Right lung (tissue), 5 donors: ENCODE results near the gene TBX4. TPM values are rescaled to one million over a fixed set of nuclear protein-coding genes. Genes with fewer than 3 reads are reported as not detected.

Source experiments
- DNase-seq, 2 donors: peaks; one replicate each; pipeline ENCODE4 v3.0.0-alpha.2; 2013
- polyA plus RNA-seq, 5 donors: library from polyadenylated mRNA; unstranded; fragments of 120-200 nt; gene quantifications; one replicate each; pipeline versions ENCODE4 v1.2.1 to v1.2.3, GENCODE V29; 2013; ENCODE audit warnings: inconsistent platforms in 1 of 5, low replicate concordance in 1 of 5; ENCODE audit not compliant: insufficient read length in 5 of 5, insufficient read depth in 1 of 5

TBX4 gene
- polyA plus RNA-seq, 5 donors, result 152 to 204 (median 165) TPM

DNA sequence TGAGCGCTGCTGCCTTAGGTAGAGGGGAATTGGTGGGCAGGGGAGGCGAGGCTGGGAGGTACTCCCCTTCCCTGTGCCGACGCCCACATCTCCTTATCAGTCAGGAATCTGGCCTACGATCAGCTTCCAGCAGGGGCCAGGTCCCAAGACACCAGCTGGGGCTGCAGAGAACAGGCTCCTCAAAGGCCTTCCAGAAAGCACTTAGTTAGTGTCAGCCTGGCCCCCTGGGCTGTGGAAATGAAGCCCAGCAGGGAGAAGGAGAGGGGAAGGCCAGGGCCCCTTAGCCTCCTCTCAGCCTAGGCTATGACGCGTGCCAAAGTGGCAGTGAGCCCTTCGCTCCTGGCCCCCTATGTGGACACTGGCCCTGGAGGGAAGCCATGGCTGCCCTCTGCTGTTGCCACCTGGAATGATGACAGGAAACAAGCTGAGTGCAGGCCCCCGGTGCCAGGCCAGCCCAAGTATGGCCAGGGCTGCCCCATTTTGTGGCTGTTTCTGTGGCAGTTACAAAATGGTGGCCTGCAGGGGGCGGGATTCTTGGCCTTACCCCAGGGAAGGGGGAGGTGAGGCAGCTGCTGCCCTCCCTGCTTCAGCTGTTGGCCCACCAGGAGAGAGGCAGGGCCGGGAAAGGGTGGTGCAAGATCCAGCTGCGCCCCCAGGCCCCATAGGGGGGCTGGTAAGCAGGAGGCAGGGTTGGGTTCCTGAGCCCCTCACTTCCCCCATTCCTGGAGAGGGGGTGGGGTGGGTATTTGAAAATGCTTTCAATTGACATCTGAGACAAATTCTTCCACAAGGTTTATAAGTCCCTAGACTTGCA is 11.3 kb downstream of the TBX4 start:
- DNase-seq, result peak; percentile 46 to 52

- no peak for DNase-seq
Measured at GRCh38 chr17:61464130-61464842, 12.1 kb downstream of the TBX4 start.

DNA sequence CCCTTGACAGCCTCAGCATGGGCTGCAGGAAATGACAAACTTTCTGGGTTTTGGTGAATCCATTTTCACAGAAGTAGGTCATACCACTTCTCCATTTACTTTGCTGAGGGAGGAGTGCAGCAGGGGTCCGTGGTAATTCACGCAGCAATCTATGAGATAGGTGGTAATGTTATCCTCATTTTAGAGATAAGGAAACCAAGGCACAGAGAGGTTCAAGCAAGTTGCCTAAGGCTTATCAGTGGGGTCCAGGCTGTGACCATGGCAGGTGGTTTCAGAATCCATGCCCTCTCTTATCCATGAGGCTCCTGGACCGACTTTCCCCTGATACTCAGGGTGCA is 12.6 kb downstream of the TBX4 start:
- no peak for DNase-seq

DNA sequence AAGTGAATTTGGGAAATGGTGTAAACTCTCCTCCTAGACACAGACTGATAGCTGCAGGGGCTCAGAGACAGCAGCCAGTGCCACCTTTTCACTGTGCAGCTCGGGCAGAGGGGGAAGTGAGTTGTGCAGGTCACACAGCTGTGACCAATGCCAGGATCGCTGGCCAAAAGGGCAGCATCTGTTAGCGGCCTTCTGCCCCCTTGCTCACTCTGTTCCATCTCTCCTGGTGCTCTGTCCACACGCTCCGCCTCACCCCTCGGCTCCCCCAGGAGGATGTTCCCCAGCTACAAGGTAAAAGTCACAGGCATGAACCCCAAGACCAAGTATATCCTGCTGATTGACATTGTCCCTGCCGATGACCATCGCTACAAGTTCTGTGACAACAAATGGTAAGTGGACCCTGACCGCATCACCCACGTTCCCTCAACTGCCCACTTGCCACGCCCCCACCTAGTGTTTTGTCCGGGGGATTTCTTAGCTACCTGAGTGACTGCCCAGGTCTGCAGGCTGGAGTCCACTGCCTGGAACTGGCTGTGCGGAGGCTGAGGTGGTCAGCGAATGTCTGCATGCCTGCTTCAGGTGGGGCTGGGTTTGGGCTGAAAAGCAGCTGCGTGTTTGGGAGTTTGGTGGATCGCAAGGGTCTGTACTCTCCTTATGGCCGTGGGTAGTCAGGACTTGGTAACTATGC is 13.5 kb downstream of the TBX4 start:
- no peak for DNase-seq

- DNase-seq, result no peak
Measured at GRCh38 chr17:61466246-61466645, 14.0 kb downstream of the TBX4 start.

DNA sequence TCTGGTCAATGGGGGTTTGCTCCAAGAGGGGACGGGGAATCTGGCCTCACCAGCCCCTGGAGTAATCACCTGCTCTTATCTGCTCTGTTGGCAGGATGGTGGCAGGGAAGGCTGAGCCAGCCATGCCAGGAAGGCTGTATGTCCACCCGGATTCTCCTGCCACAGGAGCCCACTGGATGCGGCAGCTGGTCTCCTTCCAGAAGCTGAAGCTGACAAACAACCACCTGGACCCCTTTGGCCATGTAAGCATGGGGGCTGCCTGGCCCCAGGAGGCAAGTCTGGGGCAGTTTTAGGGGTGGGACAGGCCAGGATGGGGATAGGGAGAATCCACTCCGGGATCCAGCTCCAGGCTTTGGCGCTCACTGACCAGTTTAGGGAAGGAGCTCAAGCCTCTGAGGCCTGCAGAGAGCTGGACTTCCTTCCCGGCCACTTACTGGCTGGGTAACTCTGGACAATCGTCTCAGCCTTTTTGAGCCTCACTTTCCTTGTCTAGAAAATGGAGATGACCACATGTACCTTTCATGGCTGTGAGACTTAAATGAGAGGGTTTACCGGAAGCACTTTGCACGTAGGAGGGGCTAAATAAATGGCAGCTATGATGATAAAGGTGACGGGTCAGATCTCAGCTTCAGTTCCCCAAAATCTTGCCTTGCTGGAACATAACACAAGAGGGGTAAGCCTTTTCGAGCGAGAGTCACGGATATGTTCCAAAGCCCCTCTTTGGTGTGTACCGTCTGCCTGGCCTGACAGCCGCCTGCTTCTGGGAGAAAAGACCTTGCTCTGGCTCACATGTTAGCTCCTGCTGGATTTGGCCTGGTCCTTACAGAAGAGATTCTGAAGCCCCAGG is 15.4 kb downstream of the TBX4 start:
- DNase-seq, result no peak

DNA sequence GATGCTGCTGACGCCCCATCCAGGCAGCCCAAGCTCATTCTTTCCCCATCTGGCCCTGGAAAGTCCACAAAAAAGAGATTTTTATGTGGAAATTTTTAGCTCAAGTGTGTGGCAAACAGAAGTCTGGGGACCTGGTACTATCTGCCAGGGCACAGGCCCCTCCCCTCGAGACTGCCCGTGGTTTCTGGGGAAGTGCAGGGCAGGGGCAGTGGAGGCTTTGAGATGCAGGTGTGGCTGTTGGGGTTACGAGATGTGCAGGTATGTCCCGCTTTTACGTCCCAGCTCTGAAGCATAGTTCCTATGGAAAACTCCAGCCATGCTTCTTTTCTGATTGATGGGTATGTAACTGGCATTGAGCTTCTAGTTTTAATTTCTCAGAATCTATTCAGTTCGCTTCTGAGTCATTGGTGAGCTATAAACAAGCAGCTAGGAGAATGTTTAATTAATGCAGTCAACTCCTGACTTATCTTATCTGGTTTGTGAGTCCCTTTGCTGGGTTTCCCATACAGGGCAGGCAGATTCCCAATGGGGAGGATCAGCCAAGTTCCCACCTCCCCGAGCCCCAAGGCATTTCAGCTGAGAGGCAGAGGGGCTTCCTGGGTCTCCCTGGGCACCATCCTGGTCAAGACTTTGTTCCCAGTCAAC is 16.2 kb downstream of the TBX4 start:
- no peak for DNase-seq

GRCh38 chr17:61469474-61469873 is 17.3 kb downstream of the TBX4 start:
- no peak for DNase-seq

- DNase-seq, result no peak
Measured at GRCh38 chr17:61469949-61470348, 17.7 kb downstream of the TBX4 start.

DNA sequence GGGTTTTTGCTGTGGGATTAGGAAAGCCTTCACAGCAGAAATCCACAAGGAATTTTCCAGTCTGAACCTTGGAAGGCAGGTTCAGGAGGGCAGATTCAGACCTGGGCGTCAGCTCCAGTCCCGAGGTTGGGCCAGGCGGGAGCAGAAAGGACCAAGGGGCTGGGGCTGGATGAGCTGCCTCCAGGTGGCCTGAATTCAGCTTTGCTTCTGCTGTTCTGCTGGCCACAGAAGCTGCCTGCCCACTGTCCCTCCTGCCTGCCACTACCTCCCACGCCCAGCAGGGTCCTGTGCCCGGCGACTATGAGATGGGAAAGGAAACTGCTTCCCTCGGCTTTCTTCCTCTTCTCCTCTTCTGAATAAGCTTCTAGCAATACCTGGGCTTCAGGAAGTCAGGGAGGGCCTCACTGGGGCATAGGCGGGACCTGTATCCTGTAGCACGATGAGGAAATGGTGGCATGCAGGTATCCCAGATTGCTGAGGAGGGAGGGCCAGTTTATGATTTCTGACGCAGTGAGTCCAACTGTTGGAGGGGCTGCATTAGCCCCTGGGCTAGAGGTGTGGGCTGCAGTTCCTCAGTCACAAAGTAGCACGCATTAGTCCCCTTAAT is 18.4 kb downstream of the TBX4 start:
- DNase-seq, result no peak

DNA sequence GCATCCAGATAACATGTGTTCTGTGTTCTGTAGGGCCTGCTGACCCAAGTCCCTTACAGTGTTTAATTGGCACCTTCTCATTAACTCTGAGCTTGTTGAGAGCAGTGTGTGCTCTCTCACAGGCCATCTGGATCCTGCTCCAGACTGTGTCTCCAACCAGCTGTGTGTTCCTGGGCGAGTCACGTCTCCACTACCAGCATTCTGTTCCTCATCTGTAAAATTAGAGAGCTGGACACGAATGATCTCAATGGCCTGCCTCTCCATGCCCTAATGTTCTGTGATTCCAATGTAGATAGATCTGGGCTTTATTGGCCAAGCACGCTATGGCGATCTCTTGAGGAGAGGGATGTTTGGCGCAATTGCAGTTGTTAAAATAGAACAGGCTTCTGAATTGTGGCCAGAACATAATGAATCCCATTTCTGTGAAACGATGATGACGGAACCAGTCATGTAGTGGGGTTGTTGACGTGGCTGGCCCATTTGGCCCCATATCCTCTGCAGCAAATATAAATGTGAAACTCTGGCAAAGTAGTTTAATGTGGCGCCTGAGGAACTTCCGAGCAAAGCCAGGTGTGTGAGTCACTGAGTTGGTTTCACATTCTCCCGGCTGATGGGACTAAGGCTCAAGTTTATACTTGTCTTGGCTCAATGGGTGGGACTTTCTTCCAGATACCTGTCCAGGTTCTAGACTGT is 22.2 kb downstream of the TBX4 start:
- DNase-seq, result no peak

- DNase-seq, result no peak
Measured at GRCh38 chr17:61474934-61475333, 22.7 kb downstream of the TBX4 start.

GRCh38 chr17:61475726-61476125 is 23.5 kb downstream of the TBX4 start:
- no peak for DNase-seq

DNA sequence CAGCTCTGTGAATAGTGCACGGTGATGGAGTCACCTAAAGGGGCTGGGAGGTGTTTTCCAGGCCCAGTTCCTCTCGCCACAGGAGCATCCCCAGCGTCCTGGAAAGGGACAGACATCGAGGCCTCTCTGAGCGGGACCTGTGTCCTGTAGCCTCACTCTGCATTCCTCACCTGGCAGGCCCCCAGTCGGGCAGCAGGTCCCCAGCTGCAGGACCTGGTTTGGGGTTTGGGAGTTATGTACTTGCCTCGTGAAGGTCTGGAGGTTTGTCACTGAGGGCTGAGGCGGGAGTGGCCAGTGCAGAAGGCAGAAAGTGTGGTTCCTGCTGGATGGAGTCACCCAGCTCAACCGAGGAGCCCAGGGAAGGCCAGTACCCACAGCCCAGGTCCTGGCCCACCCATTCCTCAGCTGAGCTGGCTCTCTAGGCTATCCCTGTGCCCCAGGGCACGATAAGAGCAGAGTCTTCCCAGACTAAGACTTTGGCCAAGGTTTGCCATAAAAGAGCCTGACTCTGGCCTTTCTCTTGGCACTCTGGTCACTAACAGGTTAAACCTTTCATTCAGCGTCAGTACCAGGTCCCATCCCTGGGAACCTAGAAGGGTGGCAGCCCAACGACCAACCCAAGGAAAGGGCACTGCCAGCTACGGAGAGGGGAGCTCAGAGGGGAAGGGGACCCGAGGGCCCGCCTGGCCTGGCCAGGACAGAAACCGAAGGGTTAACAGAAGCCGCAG is 24.4 kb downstream of the TBX4 start:
- no peak for DNase-seq

DNA sequence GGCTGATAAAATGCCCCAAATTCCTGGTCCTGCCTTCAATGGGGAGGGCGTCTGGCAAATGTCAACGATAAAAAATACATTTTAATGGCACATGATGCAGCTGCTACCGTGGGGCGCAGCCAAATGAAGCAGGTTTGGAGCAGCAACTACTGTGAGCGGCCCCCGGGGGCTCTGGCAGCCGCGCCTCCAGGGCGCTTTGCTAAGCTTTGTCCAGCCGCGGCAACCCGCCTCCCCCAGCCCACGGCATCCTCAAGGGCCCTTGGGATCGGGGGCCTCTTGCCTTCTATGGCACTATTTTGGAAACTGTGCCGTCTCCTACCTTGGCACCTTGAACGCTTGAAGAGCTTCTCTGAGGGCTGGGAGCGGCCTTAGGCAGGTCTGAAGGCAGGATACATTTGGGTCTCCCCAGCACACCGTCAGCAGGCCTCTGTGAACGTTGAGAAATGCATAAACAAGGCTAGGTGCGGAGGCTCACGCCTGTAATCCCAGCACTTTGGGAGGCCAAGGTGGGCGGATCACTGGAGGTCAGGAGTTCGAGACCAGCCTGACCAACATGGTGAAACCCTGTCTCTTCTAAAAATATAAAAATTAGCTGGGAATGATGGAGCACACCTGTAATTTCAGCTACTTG is 25.1 kb downstream of the TBX4 start:
- DNase-seq, result peak; percentile 53 to 59

- DNase-seq, result no peak
Measured at GRCh38 chr17:61478026-61478789, 26.0 kb downstream of the TBX4 start.

DNA sequence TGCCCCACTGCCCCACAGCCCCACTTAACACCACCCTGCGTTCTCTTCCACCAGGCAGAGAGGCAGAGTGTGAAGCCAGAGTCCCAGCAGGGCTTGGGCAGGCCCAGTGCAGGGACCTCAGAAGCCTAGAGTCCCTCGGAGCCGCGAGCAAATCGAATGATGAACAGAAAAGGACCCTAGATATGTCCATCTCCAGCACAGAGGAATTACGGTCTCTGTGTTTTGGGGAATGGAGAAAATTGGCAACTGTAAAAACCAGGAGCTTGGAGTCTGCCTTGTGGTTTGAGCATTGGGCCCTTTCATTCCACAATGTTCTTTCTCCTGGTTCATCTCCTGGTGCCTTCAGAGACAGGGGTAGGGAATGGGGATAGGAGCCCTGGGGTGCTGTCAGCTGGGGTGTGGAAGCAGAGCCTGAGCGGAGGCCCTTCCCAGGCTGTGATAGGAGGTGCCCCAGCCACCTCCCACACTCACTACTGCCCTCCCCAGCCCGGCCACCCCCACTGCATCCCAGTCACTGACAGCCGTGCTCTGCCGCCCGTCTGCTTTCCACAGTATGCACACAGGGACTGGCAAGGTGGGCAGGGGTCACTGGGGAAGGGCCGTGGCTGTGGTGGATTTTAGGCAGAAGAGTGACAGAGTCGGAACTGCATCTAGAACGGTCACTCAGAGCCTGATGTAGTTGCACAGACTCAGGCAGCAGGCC is 26.7 kb downstream of the TBX4 start:
- no peak for DNase-seq
